Measurements from ENCODE around the gene MYO19.
"Not testable (repeated sequence)": the region's sequence is repeated elsewhere in the genome, so short reads cannot be mapped to it uniquely, and the experiment has no call there.

MYO19 gene

DNA sequence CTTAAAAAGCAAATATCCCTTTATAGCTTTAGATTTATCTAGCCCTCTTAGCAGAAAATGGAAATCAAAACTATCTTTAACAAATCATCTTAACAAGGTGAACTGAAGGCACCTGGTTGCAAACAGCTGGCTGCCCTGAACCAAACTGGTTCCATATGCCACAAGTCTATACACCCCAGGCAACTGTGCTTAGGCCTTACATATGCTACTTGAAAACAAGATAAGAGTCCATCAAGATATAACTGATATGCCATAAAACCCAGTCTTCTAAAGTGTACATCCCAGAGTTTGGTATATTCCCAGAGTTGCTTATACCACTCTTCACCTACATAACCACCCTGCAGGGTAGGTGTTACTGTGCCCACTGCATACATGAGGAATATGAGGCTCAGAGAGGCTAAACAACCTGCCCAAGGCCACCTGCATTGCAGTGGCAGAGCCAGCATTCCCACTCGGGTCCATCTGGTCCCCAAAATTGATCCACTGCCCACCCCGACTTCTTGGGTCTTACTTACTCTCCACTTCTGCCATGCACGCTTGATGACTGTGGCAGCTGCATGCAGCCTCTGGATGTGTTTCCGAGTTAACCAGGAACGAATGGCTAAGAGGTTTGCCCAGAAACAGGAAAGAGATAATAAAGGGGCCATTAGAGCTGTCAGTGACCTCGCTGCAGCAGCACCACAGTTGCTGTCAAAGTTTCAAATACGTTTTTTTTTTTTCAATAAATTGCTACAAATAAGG, 35.9 kb downstream of the MYO19 start:
- no peak for DNase-seq (ENCODE audit: low spot score)

- DNase-seq (ENCODE audit: low spot score), result no peak
These were observed 36.5 kb downstream of the MYO19 start for GRCh38 chr17:36498155-36498554.

DNA sequence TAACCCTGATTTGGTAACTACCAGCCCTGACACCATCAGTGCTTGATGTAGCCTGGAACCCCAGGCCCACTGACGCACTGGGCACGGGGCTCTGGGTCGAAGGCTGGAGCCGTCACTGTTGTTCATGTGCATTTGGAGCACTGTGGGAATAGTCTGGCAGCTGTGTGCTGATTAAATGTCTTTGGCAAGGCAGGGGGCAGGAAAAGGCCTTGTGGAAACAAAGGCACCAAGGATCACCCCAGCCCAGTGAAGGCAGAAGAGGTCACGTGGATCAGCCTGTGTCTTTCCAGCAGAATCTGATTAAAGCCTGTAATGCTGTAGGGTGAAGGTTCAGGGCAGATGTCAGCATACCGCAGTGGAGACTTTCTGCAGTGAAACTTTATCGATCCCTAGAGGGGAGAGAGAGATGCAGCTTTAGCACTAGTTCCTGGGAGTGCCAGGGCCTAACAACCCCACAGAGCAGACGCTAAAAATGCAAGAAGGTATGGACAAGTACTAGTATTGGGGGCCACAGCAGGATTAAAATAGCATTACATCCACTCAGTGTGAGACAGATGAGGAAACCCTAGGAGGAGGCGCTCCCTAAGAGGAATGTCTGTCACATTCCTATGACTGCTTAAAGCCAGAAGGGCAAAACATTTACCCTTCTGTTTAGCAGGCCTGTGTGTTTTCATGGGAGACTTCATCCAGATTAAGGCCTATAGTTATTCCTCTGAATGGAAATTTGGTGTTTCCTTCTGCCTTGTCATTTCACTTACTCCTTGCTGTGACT, 38.5 kb downstream of the MYO19 start:
- no peak for DNase-seq (ENCODE audit: low spot score)

DNA sequence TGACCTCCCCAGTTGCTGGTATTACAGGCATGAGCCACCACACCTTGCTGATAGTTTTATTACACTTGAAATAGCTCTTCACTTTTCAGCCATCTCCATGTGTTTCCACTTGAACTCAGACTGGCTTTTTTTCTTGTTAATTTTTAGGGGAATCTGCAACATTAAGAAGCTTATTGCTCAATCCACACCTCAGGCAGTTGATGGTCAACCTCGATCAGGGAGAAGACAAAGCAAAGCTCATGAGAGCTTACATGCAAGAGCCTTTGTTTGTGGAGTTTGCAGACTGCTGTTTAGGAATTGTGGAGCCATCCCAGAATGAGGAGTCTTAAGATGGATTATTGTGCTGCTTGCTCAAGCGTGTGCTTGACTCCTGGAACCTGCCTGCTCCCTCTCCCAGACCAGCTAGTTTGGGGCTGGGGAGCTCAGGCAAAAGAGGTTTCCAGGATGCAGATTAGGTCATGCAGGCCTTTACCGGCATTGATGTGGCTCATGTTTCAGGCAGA, 39.5 kb downstream of the MYO19 start:
- no peak for DNase-seq (ENCODE audit: low spot score)

DNA sequence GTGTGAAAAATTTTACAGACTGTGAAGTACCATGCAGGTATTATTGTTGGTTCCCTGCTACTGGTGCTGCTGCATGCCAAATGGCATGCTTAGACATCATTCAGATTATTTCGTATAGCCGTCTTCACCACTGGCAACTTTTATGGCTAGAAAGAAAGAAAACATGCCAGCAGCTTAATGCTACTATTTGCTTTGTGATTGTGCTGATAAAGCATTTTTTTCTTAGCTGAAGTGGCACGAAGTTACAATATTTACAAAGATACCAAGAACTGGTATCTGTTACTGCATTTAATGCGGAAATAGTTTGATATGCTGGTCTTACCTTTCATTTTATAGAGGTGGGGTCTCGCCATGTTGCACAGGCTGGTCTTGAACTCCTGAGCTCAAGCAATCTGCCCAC, 40.0 kb downstream of the MYO19 start:
- DNase-seq (ENCODE audit: low spot score), result no peak

GRCh38 chr17:36493956-36494355, 40.7 kb downstream of the MYO19 start:
- no peak for DNase-seq (ENCODE audit: low spot score)

GRCh38 chr17:36486204-36487194, 48.2 kb downstream of the MYO19 start, which contains the start of gene ZNHIT3:
TSS of gene ZNHIT3 (plus strand) at chr17:36486681. CDS start at chr17:36486700, 19 bp downstream.
- peak; percentile 94 for DNase-seq (ENCODE audit: low spot score)

DNA sequence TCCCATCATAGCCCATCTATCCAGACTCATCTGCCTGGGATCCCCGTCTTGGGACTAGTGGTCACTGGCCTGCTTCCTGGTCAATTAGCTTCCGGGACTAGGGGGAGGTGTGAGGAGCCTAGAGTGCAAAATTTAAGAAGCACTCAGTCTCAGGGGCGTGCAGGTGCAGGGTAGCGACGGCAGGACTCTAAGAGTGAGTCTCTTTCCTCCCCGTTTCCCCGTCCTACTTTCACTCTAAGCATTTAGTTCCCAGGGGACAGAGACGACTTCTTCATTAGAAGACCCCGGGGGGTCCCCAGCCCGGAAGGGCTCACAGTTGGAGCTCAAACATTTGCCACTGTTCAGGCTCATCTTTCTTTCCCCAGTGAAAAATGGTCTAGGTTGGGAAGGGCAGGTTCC, 48.9 kb downstream of the MYO19 start:
- DNase-seq (ENCODE audit: low spot score), result no peak

DNA sequence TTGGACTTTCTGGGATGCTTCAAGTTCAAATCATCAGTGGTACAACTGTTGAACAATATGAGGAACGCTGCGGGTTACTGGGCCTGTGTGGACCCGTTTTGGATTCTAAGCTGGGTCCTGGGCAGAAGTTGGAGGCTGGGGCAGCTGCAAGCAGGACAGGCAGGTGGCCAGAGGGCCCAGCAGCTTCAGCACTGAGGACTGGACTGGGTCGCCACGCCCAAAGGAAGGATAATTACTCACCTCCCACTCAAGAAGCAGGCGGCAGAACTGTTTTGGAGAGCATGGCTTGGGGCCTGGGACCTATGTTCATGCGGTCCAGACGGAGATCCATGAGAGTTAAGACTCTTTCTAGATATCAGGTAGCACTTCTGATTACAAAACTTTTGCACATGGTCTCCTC, 49.6 kb downstream of the MYO19 start:
- no peak for DNase-seq (ENCODE audit: low spot score)

DNA sequence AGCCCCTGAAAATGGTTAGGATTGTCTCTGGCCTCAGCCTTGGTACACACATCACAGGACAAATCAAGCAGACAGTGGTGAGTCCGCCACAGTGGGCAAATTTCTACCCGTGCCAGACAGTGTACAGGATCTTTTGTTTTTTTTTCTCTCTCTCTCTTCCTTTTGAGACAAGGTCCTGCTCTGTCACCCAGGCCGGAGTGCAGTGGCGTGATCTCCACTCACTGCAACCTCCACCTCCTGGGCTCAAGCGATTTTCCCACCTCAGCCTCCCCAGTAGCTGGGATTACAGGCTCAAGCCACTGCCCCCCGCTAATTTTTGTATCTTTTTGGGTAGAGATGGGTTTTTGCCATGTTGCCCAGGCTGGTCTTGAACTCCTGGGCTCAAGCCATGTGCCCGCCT, 50.6 kb downstream of the MYO19 start:
- DNase-seq (ENCODE audit: low spot score), result not testable (repeated sequence)

- peak; percentile 92 for DNase-seq (ENCODE audit: low spot score)
These were observed 51.8 kb downstream of the MYO19 start for GRCh38 chr17:36482611-36483504.

- DNase-seq (ENCODE audit: low spot score), result no peak
These were observed 52.8 kb downstream of the MYO19 start for GRCh38 chr17:36481829-36482228.

- DNase-seq (ENCODE audit: low spot score), result no peak
These were observed 59.2 kb downstream of the MYO19 start for GRCh38 chr17:36475346-36475970.

DNA sequence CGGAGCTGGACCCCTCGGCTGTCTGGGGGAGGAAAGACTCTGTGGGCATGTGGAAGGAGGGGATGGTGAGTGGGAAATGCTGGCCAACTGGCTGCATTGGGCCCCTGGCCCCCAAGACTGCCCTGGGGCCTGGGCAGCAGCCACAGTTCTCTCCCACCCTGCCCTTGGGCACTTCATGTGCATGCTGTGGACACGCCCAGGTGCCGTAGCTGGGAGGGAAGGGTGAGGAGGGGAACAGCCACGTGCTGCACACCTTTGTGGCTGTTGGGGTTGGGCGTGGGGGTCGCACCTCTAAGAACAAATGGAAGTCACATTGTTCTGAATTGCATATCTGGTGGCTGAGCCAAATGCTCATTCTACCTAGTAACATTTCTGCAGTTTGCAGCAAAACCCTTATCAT, 60.1 kb downstream of the MYO19 start:
- DNase-seq (ENCODE audit: low spot score), result no peak

DNA sequence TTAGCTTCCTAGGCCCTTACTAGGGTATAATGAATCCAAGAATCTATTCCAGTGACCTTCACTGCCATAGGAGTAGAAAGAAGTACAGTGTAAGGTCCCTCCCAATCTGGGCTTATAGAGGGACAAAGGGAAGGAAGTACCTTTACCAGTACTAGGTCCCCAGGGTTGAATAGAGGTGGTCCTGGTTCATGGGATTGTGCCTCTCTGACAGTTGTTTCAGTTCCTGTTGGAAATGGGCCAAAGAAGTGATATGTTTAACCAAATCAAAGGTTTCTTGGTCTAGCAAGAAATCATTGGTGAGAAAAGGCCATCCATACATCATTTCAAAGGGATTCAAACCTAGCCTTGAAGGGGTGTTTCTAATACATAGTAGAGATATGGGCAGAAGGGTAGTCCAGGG, 64.2 kb downstream of the MYO19 start:
- no peak for DNase-seq (ENCODE audit: low spot score)

GRCh38 chr17:36469733-36470132, 64.9 kb downstream of the MYO19 start:
- DNase-seq (ENCODE audit: low spot score), result no peak

DNA sequence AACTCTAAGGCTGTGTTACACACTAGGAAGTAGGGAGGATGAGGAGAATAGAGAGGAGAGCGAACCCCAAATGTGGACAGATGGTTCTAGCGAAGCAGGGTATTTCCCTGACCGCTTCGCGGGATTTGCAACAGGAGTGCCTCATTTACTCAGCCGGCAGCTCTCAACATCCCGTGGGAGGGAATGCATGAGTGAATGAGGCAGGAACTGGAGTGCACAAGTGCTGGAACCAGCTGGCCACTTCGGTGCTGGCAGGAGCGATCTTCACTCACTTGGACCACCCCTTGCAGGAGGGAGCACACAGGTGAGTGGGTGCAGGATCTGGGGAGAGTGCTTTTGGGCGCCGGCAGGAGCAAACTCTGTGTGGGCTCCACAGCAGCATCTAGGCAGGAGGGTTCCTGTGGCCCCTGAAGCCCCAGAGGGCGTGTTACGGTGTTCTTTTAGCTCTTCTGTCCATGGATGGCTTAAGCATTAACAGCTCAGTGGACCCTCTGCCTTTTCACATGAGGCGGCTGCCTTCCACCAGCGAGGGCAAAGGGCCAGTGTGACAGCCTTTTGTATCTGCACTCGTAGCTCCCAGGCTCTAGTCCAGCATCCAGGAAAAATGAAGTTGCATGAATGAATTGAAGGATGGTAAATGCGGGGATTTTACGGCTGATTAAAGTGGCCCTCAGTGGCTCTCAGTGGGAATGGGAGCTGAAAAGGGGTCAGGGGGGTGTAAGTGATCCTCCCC, 65.6 kb downstream of the MYO19 start:
- DNase-seq (ENCODE audit: low spot score), result no peak

DNA sequence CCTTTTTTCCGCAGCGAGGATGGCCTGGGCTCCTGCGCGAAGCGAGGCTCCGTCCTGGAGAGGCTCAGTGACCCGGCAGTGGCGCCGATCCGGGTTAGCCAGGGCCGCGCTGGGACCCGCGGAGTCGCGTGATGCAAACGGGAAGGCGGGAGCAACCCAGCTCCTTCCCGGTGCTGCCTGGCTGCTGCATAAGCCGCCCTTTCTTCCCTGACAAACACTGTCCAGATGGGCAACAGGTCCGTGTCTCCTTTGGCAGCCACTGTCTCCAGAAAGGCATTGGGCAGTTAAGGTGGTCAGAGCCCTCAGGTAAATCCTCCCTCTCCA, 69.9 kb downstream of the MYO19 start:
- no peak for DNase-seq (ENCODE audit: low spot score)

- DNase-seq (ENCODE audit: low spot score), result peak; percentile 84
These were observed 70.5 kb downstream of the MYO19 start for GRCh38 chr17:36463916-36464764.
